Colonic mucosa (tissue), 4 donors: Measurements from ENCODE around the gene ABHD4. TPM values are rescaled to one million over a fixed set of nuclear protein-coding genes. Genes with fewer than 3 reads are reported as not detected.
"Not testable (repeated sequence)": the region's sequence is repeated elsewhere in the genome, so short reads cannot be mapped to it uniquely, and the experiment has no call there.

Source experiments
- DNase-seq: peaks from one replicate; pipeline ENCODE4 v3.0.0-alpha.2; 2020
- H3K27ac ChIP-seq: fragments of 200-600 bp; one replicate; pipeline ENCODE4 v1.8.0; 2021
- H3K27me3 ChIP-seq: fragments of 200-600 bp; one replicate; pipeline ENCODE4 v1.8.0; 2021
- H3K36me3 ChIP-seq: fragments of 200-600 bp; one replicate; pipeline ENCODE4 v1.8.0; 2021
- H3K4me1 ChIP-seq: fragments of 200-600 bp; one replicate; pipeline ENCODE4 v1.8.0; 2021; ENCODE audit warnings: mild to moderate bottlenecking
- H3K4me3 ChIP-seq: fragments of 200-600 bp; one replicate; pipeline ENCODE4 v1.8.0; 2021
- H3K9ac ChIP-seq, 2 donors: one replicate each; pipeline ENCODE4 v1.7.0; 2013; ENCODE audit warnings: control low read depth in 2 of 2, low read depth in 2 of 2, low read length in 2 of 2
- H3K9me3 ChIP-seq: fragments of 200-600 bp; one replicate; pipeline ENCODE4 v1.8.0; 2021
- intact Hi-C: fragments of 100-400 bp; cut with DNase I; formaldehyde crosslinking; loops from one replicate; pipeline ENCODE4 v1.14.1; 2022
- total RNA-seq, 2 donors: library from RNA; stranded (reverse); fragmentation: NEBNext Ultra II Directional in 1 of 2; extraction: Animal tissue kit (Norgen Biotek cat#: 25700) in 1 of 2; gene quantifications; one replicate each; pipeline ENCODE4 v1.2.1, GENCODE V29; 2021
- TF ChIP-seq, protein P1 (sequence below): fragments of 200-600 bp; IDR thresholded peaks from one replicate; pipeline ENCODE4 v1.8.0; 2022; ENCODE audit warnings: antibody characterized with exemption, mild to moderate bottlenecking
- donor health status: healthy.
- donor health status: DM: no; HTN: no; CAD: no.
- donor health status: DM: no; HTN: no; CAD: no.

ABHD4 gene
- total RNA-seq, 2 donors from 2014 or later, result 14.5 to 32.4 TPM

DNA sequence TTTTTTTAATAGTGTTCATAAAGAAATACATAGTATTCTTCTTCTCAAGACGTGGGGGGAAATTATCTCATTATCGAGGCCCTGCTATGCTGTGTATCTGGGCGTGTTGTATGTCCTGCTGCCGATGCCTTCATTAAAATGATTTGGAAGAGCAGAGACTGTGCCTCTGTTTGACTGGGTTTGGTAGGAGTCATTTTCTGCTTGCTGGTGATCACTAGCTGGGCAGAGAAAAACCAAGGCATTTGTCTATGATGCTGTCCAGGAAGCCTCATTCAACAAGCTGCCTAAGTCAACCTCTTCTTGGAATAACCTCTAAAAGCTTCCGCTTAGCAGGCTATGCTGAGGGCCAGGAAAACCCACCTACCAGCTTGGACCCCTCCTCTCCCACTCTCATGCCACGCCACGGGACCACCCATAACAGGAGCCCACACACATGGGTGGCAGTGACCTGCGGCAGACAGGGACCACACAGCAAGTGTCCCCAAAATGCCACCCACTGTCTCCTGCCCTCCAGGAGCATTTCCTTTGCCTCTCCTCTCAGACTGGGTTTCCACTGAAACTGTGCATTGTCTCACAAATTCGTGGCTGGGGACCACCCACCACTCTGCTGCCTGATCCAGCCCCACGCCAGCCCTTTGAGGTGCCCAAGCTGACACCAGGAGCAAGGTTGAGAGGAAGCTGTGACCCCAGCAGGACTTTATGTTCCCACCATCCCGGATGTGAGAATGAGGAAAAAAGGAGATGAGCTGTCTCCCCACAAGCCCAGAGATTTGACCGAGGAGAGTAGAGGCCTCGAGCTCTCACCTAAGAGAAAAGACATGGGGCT is 45.9 kb upstream of the ABHD4 start:
- no peaks in the 10 kb centered on the region for H3K36me3 ChIP-seq
- no peak for DNase-seq
- H3K27me3 ChIP-seq, result no peaks in the 10 kb centered on the region
- no peak overlapping the region for H3K9ac ChIP-seq
- TF ChIP-seq, protein P1, sequence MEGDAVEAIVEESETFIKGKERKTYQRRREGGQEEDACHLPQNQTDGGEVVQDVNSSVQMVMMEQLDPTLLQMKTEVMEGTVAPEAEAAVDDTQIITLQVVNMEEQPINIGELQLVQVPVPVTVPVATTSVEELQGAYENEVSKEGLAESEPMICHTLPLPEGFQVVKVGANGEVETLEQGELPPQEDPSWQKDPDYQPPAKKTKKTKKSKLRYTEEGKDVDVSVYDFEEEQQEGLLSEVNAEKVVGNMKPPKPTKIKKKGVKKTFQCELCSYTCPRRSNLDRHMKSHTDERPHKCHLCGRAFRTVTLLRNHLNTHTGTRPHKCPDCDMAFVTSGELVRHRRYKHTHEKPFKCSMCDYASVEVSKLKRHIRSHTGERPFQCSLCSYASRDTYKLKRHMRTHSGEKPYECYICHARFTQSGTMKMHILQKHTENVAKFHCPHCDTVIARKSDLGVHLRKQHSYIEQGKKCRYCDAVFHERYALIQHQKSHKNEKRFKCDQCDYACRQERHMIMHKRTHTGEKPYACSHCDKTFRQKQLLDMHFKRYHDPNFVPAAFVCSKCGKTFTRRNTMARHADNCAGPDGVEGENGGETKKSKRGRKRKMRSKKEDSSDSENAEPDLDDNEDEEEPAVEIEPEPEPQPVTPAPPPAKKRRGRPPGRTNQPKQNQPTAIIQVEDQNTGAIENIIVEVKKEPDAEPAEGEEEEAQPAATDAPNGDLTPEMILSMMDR, result no peak
- H3K4me3 ChIP-seq, result no peak overlapping the region
- H3K9me3 ChIP-seq, result no peaks in the 10 kb centered on the region
- intact Hi-C loops, result loop anchor here (5.0 kb wide), 1 partner anchor 265 kb away; the partner anchor contains the start of gene SLC7A7
- peak overlapping the region; percentile 53 for H3K27ac ChIP-seq
- H3K4me1 ChIP-seq, result peaks cover 8% of the 10 kb centered on the region

DNA sequence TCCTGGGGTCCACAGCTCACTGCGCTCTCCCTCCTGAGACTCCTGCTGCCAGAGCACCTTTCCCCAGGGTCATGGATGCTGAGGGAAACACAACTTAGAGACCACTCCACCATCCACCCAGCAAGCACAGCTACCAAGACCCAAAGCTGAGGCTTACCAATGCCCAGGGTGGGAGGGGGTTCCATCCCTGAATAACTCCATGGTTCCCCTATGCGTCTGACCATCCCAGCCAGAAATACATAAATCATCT is 45.3 kb upstream of the ABHD4 start:
- Histone ChIP-seq H3K9ac (no peak overlapping the region), H3K4me3 (no peak overlapping the region), H3K36me3 (no peaks in the 10 kb centered on the region), H3K4me1 (peaks cover 11% of the 10 kb centered on the region), H3K27ac (no peak overlapping the region), H3K27me3 (no peaks in the 10 kb centered on the region), H3K9me3 (no peaks in the 10 kb centered on the region)
- intact Hi-C loops, result loop anchor here (5.0 kb wide), 1 partner anchor 265 kb away; the partner anchor contains the start of gene SLC7A7
- TF ChIP-seq, protein P1, result no peak
- DNase-seq, result no peak

DNA sequence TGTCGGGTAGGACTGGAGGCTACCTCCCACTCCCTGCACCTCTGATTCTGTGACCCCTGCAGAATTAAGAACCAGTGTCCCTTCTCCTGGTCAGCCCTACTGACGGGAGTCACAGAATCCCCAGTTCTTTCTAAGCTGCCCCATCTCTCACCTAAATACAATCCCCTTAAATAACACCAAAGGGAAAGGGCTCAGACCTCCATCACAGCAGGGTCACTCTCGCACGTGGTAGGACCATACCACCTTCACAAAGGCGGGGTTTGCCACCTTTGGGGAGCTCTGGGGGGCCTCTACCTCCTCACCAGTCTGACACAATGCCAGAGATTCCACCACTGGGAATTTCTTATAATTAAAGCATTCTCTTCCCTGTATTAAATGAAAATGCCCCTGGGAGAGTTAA is 44.7 kb upstream of the ABHD4 start:
- intact Hi-C loops, result loop anchor here (5.0 kb wide), 1 partner anchor 264 kb away; the partner anchor contains the start of gene SLC7A7
- H3K27ac ChIP-seq, result peak overlapping the region; percentile 27

DNA sequence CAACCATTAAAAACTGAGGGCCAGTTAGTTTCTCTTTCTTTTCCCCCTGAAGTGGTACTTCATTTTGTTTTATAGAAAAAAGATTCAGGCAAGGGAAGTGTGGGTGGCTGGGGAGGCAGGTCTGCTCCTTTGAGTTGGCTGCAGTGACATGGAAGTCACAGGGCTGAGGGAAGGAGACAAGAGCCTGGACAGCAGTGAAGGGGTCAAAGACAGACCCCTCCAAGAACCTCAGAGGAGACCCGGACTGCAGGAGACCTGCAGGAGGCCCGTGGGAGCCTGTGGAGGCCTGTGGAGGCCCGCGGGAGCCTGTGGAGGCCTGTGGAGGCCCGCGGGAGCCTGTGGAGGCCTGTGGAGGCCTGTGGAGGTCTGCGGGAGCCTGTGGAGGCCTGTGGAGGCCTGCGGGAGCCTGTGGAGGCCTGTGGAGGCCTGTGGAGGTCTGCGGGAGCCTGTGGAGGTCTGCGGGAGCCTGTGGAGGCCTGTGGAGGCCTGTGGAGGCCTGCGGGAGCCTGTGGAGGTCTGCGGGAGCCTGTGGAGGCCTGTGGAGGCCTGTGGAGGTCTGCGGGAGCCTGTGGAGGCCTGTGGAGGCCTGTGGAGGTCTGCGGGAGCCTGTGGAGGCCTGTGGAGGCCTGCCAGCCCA is 44.1 kb upstream of the ABHD4 start:
- DNase-seq, H3K36me3 ChIP-seq, H3K9ac ChIP-seq, H3K4me3 ChIP-seq, H3K27me3 ChIP-seq, H3K9me3 ChIP-seq: not testable (repeated sequence)
- H3K4me1 ChIP-seq, result peaks cover 11% of the 10 kb centered on the region
- H3K27ac ChIP-seq, result peak overlapping the region; percentile 67
- intact Hi-C loops, result loop anchor here (5.0 kb wide), 1 partner anchor 263 kb away; the partner anchor contains the start of gene SLC7A7

More for the DNA sequence above, 44.7 kb upstream of the ABHD4 start:
- Histone ChIP-seq H3K36me3 (no peaks in the 10 kb centered on the region), H3K9ac (no peak overlapping the region), H3K4me1 (peaks cover 11% of the 10 kb centered on the region), H3K27me3 (no peaks in the 10 kb centered on the region), H3K4me3 (no peak overlapping the region), H3K9me3 (no peaks in the 10 kb centered on the region)
- TF ChIP-seq, protein P1, result no peak
- DNase-seq, result no peak

DNA sequence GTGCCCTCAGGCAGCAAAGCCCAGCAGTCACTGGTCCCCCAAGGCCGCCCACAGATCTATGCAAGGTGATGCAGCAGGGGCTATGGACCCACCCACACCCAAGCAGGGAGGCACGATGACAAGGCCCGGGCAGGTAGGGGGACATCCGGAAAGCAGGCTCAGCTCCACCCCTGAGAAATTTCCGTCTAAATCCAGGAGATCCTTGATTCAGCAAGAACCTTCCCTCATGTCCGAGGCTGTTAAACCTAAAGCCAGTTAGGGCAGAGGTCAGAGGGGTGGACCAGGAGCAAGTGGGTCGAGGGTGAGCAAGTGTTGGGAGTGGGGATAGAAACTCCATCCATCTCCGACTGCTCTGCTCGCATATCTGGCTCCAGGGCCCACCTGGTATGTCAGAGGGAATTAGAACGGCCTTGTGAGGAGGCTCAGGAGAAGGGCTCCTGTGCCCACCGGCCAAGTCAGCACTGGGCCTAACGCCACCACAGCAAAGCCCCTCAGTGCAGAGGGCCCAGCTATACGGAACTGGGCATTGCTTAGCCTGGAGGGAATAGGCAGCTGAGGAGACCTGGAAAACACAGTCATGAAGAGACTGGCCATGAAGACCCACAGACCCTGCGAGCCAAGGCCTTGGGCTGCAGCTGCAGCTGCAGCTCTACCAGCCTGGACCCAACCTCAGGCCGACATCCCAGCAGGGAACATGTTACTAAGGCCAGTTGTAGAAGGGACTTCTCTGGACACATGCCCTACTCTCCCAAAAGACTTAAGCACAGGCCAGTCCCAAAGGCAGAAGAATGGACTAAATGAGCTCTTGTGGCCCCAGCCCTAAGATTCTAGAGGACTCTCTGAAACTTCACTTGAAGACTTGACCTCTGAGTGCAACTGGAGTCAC is 43.4 kb upstream of the ABHD4 start:
- peak overlapping the region; percentile 67 for H3K27ac ChIP-seq
- no peak for DNase-seq
- TF ChIP-seq, protein P1, result no peak
- no peaks in the 10 kb centered on the region for H3K9me3 ChIP-seq
- no peaks in the 10 kb centered on the region for H3K27me3 ChIP-seq
- H3K36me3 ChIP-seq, result no peaks in the 10 kb centered on the region
- no peak overlapping the region for H3K4me3 ChIP-seq
- intact Hi-C loops, result loop anchor here (5.0 kb wide), 3 partner anchors 98 to 298 kb away; partner anchors contain the start of gene SLC7A7
- peaks cover 11% of the 10 kb centered on the region for H3K4me1 ChIP-seq
- H3K9ac ChIP-seq, result no peak overlapping the region
